Stomach (tissue), 9 donors: Measurements from ENCODE around the gene ZNF358. TPM values are rescaled to one million over a fixed set of nuclear protein-coding genes. Genes with fewer than 3 reads are reported as not detected.

Experiments
- DNase-seq, 2 donors: peaks; one replicate each; pipeline versions ENCODE4 v3.0.0 to v3.0.0-alpha.2; 2013 to 2019
- H3K27ac ChIP-seq, 5 donors: fragments of 200-600 bp in 4 of 5; sonication (generic) in 4 of 5; one replicate each; pipeline ENCODE4 v1.5.1; 2013 to 2019; ENCODE audit warnings: mild to moderate bottlenecking in 1 of 5, moderate library complexity in 1 of 5
- H3K27me3 ChIP-seq, 3 donors: fragments of 200-600 bp; sonication (generic); one replicate each; pipeline ENCODE4 v1.5.1; 2017 to 2019; ENCODE audit warnings: mixed run types in 1 of 3
- H3K36me3 ChIP-seq, 4 donors: fragments of 200-600 bp; sonication (generic); 1 replicate in 3 of 4; 2 replicates in 1 of 4; pipeline ENCODE4 v1.5.1; 2016 to 2019
- H3K4me1 ChIP-seq, 4 donors: fragments of 200-600 bp; sonication (generic); one replicate each; pipeline ENCODE4 v1.5.1; 2016 to 2019
- H3K4me3 ChIP-seq, 4 donors: fragments of 200-600 bp; sonication (generic) in 3 of 4; one replicate each; pipeline ENCODE4 v1.5.1; 2016 to 2019; ENCODE audit warnings: mild to moderate bottlenecking in 1 of 4
- H3K9me3 ChIP-seq, 4 donors: fragments of 200-600 bp; sonication (generic); one replicate each; pipeline ENCODE4 v1.5.1; 2016 to 2019
- CTCF ChIP-seq, 7 experiments: fragments of 450-650 bp in 4 of 7; fragments of 200-600 bp in 3 of 7; sonication (generic) in 3 of 7; IDR thresholded peaks; one replicate each; pipeline ENCODE4 v1.5.1; 2016 to 2019; ENCODE audit warnings: antibody characterized with exemption in 7 of 7, control low read depth in 2 of 7, mild to moderate bottlenecking in 1 of 7
- EP300 ChIP-seq: sonication (generic); formaldehyde crosslinking; IDR thresholded peaks from one replicate; pipeline ENCODE4 v1.6.1; 2017; ENCODE audit warnings: antibody characterized with exemption
- POLR2A ChIP-seq, 4 donors: fragments of 450-650 bp; IDR thresholded peaks; one replicate each; pipeline ENCODE4 v1.6.1; 2016; ENCODE audit warnings: antibody characterized with exemption in 4 of 4, control low read depth in 2 of 4, mild to moderate bottlenecking in 1 of 4, moderate library complexity in 1 of 4
- POLR2AphosphoS5 ChIP-seq, 3 donors: sonication (generic); formaldehyde crosslinking; IDR thresholded peaks; one replicate each; pipeline ENCODE4 v1.6.1; 2016; ENCODE audit warnings: antibody characterized with exemption in 3 of 3
- WGBS, 5 donors: extraction: QIAGEN DNeasy Blood & Tissue Kit in 3 of 5; methylation state at CpG; one replicate each; pipeline versions ENCODE4 v1.1.5 to v1.1.7; 2013 to 2018; 5-methylcytosine and 5-hydroxymethylcytosine counted together
- intact Hi-C: fragments of 100-400 bp; cut with DNase I; formaldehyde crosslinking; loops from one replicate; pipeline ENCODE4 v1.15.1; 2023; ENCODE audit warnings: low total_unique reads
- polyA plus RNA-seq, 3 donors: library from polyadenylated mRNA; stranded (reverse); fragments of 200-250 nt; gene quantifications; one replicate each; pipeline ENCODE4 v1.2.3, GENCODE V29; 2013
- total RNA-seq, 5 donors: library from RNA; depleted of rRNA; stranded (reverse); fragments of >200 nt; gene quantifications; one replicate each; pipeline versions ENCODE4 v1.1.0 to v1.2.3, GENCODE V29; 2014 to 2016
- donor health status: healthy with polysubstance abuse.
- donor health status: Bipolar disorder and iron deficiency.
- donor health status: healthy.

ZNF358 gene
- total and polyA plus RNA-seq, 8 donors: 6.2 to 304 (median 74.1) TPM

- H3K36me3 ChIP-seq: peaks cover 4 to 46% (median 40%) of the 10 kb centered on the region in 4 donors
- DNase-seq: peak in 1 of 2 donors; percentile 7
- peaks cover 27 to 48% (median 39%) of the 10 kb centered on the region in 4 donors for H3K4me1 ChIP-seq
- no peak for TF ChIP-seq POLR2A (IDR thresholded peaks at IDR 0.05)
- no peak for TF ChIP-seq CTCF (IDR thresholded peaks at IDR 0.05)
- TF ChIP-seq EP300: no peak
- TF ChIP-seq POLR2AphosphoS5 (IDR thresholded peaks at IDR 0.05): no peak
- peak overlapping the region; percentile 84 to 93 (median 89) for H3K4me3 ChIP-seq
- H3K27me3 ChIP-seq: peaks cover 0 to 2% (median 0%) of the 10 kb centered on the region in 3 donors
- H3K27ac ChIP-seq: peak overlapping the region in 4 of 5 donors; percentile 40 to 83 (median 77)
- H3K9me3 ChIP-seq: no peaks in the 10 kb centered on the region
- intact Hi-C loops: no loop called here
- WGBS, 5 donors: 47 to 62% (median 57%) methylated on average over 10 of the region's 10 CpGs
Measured at GRCh38 chr19:7521551-7522071, 5.7 kb downstream of the ZNF358 start.

GRCh38 chr19:7522072-7522922, 6.4 kb downstream of the ZNF358 start, which contains the start of gene MCOLN1:
Gene MCOLN1, plus strand, starts transcription at chr19:7522624. Its CDS starts 127 bp downstream, at chr19:7522751.
- no peaks in the 10 kb centered on the region for H3K9me3 ChIP-seq
- H3K27me3 ChIP-seq: no peaks in the 10 kb centered on the region
- peak within 1 kb of the TSS; percentile 44 to 83 (median 72) for H3K27ac ChIP-seq
- WGBS, 5 donors: 0 to 3% (median 1%) methylated on average over 19 to 65 of the region's 65 CpGs
- peaks cover 20 to 41% (median 32%) of the 10 kb centered on the region in 4 donors for H3K4me1 ChIP-seq
- H3K36me3 ChIP-seq: peaks cover 6 to 53% (median 47%) of the 10 kb centered on the region in 4 donors
- no peak for TF ChIP-seq POLR2A (IDR thresholded peaks at IDR 0.05)
- TF ChIP-seq POLR2AphosphoS5 (IDR thresholded peaks at IDR 0.05): peak; percentile 80 to 99 (median 98)
- intact Hi-C loops: no loop called here
- peak; percentile 100 for DNase-seq
- H3K4me3 ChIP-seq: peak within 1 kb of the TSS; percentile 84 to 93 (median 89)

- WGBS, 5 donors: 2 to 7% (median 5%) methylated on average over 16 to 23 of the region's 23 CpGs
- Histone ChIP-seq H3K4me1 (peaks cover 17 to 33% (median 27%) of the 10 kb centered on the region in 4 donors), H3K9me3 (no peaks in the 10 kb centered on the region), H3K27me3 (no peaks in the 10 kb centered on the region), H3K4me3 (peak overlapping the region; percentile 84 to 93 (median 89)), H3K36me3 (peaks cover 6 to 61% (median 55%) of the 10 kb centered on the region in 4 donors), H3K27ac (peak overlapping the region in 4 of 5 donors; percentile 44 to 83 (median 77))
- TF ChIP-seq POLR2A (IDR thresholded peaks at IDR 0.05) (no peak), POLR2AphosphoS5 (IDR thresholded peaks at IDR 0.05) (no peak), CTCF (IDR thresholded peaks at IDR 0.05) (no peak), EP300 (no peak)
- peak in 1 of 2 donors; percentile 15 for DNase-seq
- intact Hi-C loops: no loop called here
Measured at GRCh38 chr19:7522923-7523667, 7.2 kb downstream of the ZNF358 start.

- DNase-seq: no peak
- H3K4me3 ChIP-seq: no peak overlapping the region
- 87 to 95% (median 92%) methylated on average over 5 of the region's 5 CpGs for WGBS, 5 donors
- intact Hi-C loops: no loop called here
- H3K36me3 ChIP-seq: peaks cover 11 to 69% (median 64%) of the 10 kb centered on the region in 4 donors
- H3K27me3 ChIP-seq: no peaks in the 10 kb centered on the region
- H3K4me1 ChIP-seq: peaks cover 17 to 32% (median 25%) of the 10 kb centered on the region in 4 donors
- no peak overlapping the region for H3K27ac ChIP-seq
- no peak for TF ChIP-seq EP300
- no peak for TF ChIP-seq CTCF (IDR thresholded peaks at IDR 0.05)
- no peak for TF ChIP-seq POLR2AphosphoS5 (IDR thresholded peaks at IDR 0.05)
- no peak for TF ChIP-seq POLR2A (IDR thresholded peaks at IDR 0.05)
- no peaks in the 10 kb centered on the region for H3K9me3 ChIP-seq
Measured at GRCh38 chr19:7524523-7524922, 8.6 kb downstream of the ZNF358 start.
